ENCODE measurements around the gene ABCA8. TPM values are rescaled to one million over a fixed set of nuclear protein-coding genes. Genes with fewer than 3 reads are reported as not detected.
A peak's percentile ranks its signal among the peaks of the same experiment; 100 is the strongest.
"Not testable (repeated sequence)": the region's sequence is repeated elsewhere in the genome, so short reads cannot be mapped to it uniquely, and the experiment has no call there.

Gene ABCA8
- total and polyA plus RNA-seq, 7 donors, result 3.7 to 25.3 (median 10.8) TPM

DNA sequence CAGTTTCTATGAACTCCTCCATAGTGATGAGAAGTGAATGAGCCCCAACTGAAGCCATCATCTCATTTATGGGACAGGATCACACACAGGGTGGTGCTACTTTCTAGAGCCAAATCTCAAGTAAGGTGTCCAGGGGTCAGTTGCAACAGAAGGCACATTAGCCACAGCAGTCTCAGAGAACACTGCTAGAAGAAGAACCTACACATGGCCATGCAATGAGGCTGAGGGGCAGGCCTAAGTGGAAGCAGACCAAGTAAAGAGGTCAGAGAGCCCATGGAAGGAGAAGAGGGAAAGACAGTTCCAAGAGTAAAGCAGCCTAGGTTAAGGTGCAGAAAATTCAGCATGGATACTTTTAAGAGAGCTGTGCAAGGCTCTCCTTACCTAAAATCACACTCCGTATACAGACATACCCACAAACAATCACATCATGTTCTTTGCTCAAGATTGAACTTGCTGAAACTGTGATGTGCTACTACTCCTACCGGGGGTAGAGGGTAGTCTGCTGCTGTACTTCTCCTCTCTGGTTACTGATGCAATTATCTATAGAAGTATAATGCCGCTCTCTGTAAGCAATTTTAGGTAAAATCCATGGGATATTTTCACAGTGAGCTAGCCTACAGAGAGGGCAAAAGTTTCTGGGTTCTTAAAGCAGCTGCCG is 1.7 kb downstream of the ABCA8 start:
- no peak for ATAC-seq
- intact Hi-C loops (cut with DNase I), result no loop called here
- Histone ChIP-seq H3K9me3 (no peaks in the 10 kb centered on the region), H3K27me3 (ENCODE audit: insufficient read depth in 3 of 3, low read length in 2 of 3) (no peaks in the 10 kb centered on the region), H3K27ac (no peak overlapping the region), H3K4me1 (no peaks in the 10 kb centered on the region), H3K4me3 (peak overlapping the region; percentile 53), H3K36me3 (ENCODE audit: insufficient read depth in 1 of 2, low read depth in 1 of 2) (no peaks in the 10 kb centered on the region)
- TF ChIP-seq, protein P1, sequence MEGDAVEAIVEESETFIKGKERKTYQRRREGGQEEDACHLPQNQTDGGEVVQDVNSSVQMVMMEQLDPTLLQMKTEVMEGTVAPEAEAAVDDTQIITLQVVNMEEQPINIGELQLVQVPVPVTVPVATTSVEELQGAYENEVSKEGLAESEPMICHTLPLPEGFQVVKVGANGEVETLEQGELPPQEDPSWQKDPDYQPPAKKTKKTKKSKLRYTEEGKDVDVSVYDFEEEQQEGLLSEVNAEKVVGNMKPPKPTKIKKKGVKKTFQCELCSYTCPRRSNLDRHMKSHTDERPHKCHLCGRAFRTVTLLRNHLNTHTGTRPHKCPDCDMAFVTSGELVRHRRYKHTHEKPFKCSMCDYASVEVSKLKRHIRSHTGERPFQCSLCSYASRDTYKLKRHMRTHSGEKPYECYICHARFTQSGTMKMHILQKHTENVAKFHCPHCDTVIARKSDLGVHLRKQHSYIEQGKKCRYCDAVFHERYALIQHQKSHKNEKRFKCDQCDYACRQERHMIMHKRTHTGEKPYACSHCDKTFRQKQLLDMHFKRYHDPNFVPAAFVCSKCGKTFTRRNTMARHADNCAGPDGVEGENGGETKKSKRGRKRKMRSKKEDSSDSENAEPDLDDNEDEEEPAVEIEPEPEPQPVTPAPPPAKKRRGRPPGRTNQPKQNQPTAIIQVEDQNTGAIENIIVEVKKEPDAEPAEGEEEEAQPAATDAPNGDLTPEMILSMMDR (IDR thresholded peaks at IDR 0.05), result no peak
- DNase-seq, result no peak
- WGBS, 3 donors, result 44 to 59% (median 49%) methylated on average over 4 of the region's 4 CpGs

DNA sequence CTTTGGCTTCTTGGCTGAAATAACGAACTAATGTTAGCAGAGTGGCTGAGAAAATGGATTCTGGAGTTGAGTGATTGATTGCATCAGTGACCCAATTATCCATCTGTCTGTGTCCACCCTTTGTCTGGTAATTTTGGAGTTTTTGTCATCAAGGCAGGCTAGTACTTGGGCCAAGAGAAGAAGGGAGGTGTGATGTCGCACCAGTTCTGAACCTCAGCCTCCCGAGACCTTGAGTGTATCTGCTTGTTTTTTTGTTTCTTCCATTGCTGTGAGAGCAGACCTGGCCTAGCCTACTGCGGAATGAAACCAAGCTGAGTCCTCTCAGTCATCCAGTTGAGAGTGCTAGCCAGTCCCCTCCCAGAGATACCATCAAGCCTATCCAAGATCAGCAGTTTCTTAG is 4.5 kb downstream of the ABCA8 start:
- H3K27me3 ChIP-seq (ENCODE audit: insufficient read depth in 3 of 3, low read length in 2 of 3), result no peaks in the 10 kb centered on the region
- TF ChIP-seq, protein P1 (IDR thresholded peaks at IDR 0.05), result no peak
- no peak for DNase-seq
- H3K9me3 ChIP-seq, result no peaks in the 10 kb centered on the region
- WGBS, 3 donors, result 59 to 77% (median 70%) methylated on average over 4 of the region's 4 CpGs
- intact Hi-C loops (cut with DNase I), result no loop called here
- no peak overlapping the region for H3K27ac ChIP-seq
- no peaks in the 10 kb centered on the region for H3K4me1 ChIP-seq
- no peaks in the 10 kb centered on the region for H3K36me3 ChIP-seq (ENCODE audit: insufficient read depth in 1 of 2, low read depth in 1 of 2)
- peak in 1 of 4 donors; percentile 44 for ATAC-seq
- no peak overlapping the region for H3K4me3 ChIP-seq

DNA sequence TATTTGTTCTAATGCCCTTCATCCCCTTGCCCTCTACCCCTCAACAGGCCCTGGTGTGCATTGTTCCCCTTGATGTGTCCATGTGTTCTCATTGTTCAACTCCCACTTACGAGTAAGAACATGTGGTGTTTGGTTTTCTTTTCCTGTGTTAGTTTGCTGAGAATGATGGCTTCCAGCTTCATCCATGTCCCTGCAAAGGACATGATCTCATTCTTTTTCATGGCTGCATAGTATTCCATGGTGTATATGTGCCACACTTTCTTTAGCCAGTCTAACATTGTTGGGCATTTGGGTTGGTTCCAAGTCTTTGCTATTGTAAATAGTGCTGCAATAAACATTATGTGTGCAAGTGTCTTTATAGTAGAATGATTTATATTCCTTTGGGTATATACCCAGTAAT is 7.3 kb downstream of the ABCA8 start:
- H3K27ac ChIP-seq; ATAC-seq; H3K36me3 ChIP-seq (ENCODE audit: insufficient read depth in 1 of 2, low read depth in 1 of 2); DNase-seq; H3K27me3 ChIP-seq (ENCODE audit: insufficient read depth in 3 of 3, low read length in 2 of 3); intact Hi-C loops (cut with DNase I); H3K4me1 ChIP-seq; H3K4me3 ChIP-seq; H3K9me3 ChIP-seq: not testable (repeated sequence)
- WGBS, 3 donors, result 88 to 96% (median 93%) methylated on average over 1 of the region's 1 CpG

DNA sequence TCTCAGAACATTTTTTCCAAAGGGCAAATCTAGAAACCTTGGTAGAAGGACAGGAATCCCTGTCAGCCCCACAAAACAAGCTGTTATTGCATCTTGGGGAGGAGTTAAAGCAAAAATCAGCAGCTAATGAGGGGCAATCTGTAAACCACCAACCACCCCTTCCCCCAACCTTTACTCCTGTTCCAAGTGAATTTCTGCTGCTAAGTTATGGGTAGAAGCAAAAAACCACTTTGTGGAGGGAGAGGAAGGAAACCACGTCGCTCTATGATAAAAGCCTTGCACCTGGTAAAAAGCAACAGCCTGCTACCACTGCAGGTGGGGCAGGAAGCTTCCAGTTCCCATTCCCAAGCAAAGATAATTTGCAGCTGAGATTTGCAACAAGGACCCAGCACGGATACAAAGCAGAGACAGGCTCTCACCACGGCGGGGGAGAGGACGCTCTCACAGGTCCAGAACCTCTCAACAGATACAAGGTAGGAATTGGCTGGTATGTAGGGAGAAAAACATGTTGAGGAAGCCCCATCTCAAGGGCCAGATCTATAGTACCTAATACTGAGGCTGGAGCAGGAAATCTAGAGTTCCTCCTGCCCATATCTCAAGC is 10.7 kb downstream of the ABCA8 start:
- no peak for ATAC-seq
- DNase-seq, result no peak
- Histone ChIP-seq H3K27me3 (ENCODE audit: insufficient read depth in 3 of 3, low read length in 2 of 3) (no peaks in the 10 kb centered on the region), H3K4me1 (no peaks in the 10 kb centered on the region), H3K36me3 (ENCODE audit: insufficient read depth in 1 of 2, low read depth in 1 of 2) (no peaks in the 10 kb centered on the region), H3K27ac (no peak overlapping the region), H3K4me3 (no peak overlapping the region), H3K9me3 (no peaks in the 10 kb centered on the region)
- TF ChIP-seq, protein P1 (IDR thresholded peaks at IDR 0.05), result no peak
- 71 to 79% (median 77%) methylated on average over 6 of the region's 6 CpGs for WGBS, 3 donors
- intact Hi-C loops (cut with DNase I), result no loop called here

DNA sequence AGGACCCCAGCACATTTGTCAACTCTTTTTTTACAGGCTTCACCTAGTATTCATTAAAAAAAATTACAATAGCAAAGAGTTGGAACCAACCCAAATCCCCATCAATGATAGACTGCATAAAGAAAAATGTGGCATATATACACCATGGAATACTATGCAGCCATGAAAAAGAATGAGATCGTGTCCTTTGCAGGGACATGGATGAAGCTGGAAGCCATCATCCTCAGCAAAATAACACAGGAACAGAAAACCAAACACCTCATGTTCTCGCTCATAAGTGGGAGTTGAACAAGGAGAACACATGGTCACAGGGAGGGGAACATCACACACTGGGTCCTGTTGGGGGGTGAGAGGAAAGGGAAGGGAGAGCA is 11.4 kb downstream of the ABCA8 start:
- H3K9me3 ChIP-seq; H3K36me3 ChIP-seq (ENCODE audit: insufficient read depth in 1 of 2, low read depth in 1 of 2); H3K4me3 ChIP-seq; H3K27me3 ChIP-seq (ENCODE audit: insufficient read depth in 3 of 3, low read length in 2 of 3); H3K4me1 ChIP-seq; ATAC-seq; H3K27ac ChIP-seq; DNase-seq; intact Hi-C loops (cut with DNase I): not testable (repeated sequence)
- WGBS, 3 donors, result 94 to 97% (median 97%) methylated on average over 2 of the region's 2 CpGs

Measured in psoas muscle (tissue), 8 donors.